Left ventricle myocardium inferior (tissue), 1 donor: ENCODE measurements around the gene CLN6. TPM values are rescaled to one million over a fixed set of nuclear protein-coding genes. Genes with fewer than 3 reads are reported as not detected.
A peak's percentile ranks its signal among the peaks of the same experiment; 100 is the strongest.

Source experiments
- DNase-seq: peaks from one replicate; pipeline ENCODE4 v3.0.0-alpha.2; 2020
- H3K27ac ChIP-seq: fragments of 200-600 bp; replicated peaks from 2 replicates; pipeline ENCODE4 v1.8.0; 2021
- H3K27me3 ChIP-seq: fragments of 200-600 bp; 2 replicates; pipeline ENCODE4 v1.8.0; 2021; ENCODE audit warnings: low read depth
- H3K36me3 ChIP-seq: fragments of 200-600 bp; 2 replicates; pipeline ENCODE4 v1.8.0; 2021
- H3K4me1 ChIP-seq: fragments of 200-600 bp; 2 replicates; pipeline ENCODE4 v1.8.0; 2021
- H3K4me3 ChIP-seq: fragments of 200-600 bp; 2 replicates; pipeline ENCODE4 v1.8.0; 2021; ENCODE audit warnings: mild to moderate bottlenecking, moderate library complexity
- H3K9me3 ChIP-seq: fragments of 200-600 bp; replicated peaks from 2 replicates; pipeline ENCODE4 v1.8.0; 2021
- intact Hi-C: fragments of 100-400 bp; cut with micrococcal nuclease; formaldehyde crosslinking; loops from one replicate; pipeline ENCODE4 v1.11.0; 2022
- total RNA-seq: library from RNA; stranded (reverse); fragmentation: NEBNext Ultra II Directional; extraction: Animal tissue kit (Norgen Biotek cat#: 25700); gene quantifications from one replicate; pipeline ENCODE4 v1.2.1, GENCODE V29; 2021
- TF ChIP-seq, protein P1 (sequence below): fragments of 200-600 bp; IDR thresholded peaks from 2 replicates; pipeline ENCODE4 v1.8.0; 2021; ENCODE audit warnings: antibody characterized with exemption, mild to moderate bottlenecking, borderline replicate concordance
- donor health status: DM: no; HTN: yes; CAD: no; lungs with severe emphysema.

The CLN6 gene
- total RNA-seq, 1 donor from 2014 or later, result 6.6 TPM

GRCh38 chr15:68220489-68220888 is 9.0 kb downstream of the CLN6 start:
- no peak overlapping the region for H3K4me3 ChIP-seq
- no peaks in the 10 kb centered on the region for H3K9me3 ChIP-seq
- no peak for DNase-seq
- intact Hi-C loops, result no loop called here
- H3K36me3 ChIP-seq, result peaks cover 7% of the 10 kb centered on the region
- no peaks in the 10 kb centered on the region for H3K27me3 ChIP-seq
- TF ChIP-seq, protein P1, sequence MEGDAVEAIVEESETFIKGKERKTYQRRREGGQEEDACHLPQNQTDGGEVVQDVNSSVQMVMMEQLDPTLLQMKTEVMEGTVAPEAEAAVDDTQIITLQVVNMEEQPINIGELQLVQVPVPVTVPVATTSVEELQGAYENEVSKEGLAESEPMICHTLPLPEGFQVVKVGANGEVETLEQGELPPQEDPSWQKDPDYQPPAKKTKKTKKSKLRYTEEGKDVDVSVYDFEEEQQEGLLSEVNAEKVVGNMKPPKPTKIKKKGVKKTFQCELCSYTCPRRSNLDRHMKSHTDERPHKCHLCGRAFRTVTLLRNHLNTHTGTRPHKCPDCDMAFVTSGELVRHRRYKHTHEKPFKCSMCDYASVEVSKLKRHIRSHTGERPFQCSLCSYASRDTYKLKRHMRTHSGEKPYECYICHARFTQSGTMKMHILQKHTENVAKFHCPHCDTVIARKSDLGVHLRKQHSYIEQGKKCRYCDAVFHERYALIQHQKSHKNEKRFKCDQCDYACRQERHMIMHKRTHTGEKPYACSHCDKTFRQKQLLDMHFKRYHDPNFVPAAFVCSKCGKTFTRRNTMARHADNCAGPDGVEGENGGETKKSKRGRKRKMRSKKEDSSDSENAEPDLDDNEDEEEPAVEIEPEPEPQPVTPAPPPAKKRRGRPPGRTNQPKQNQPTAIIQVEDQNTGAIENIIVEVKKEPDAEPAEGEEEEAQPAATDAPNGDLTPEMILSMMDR, result no peak
- H3K4me1 ChIP-seq, result no peaks in the 10 kb centered on the region
- H3K27ac ChIP-seq, result no peak overlapping the region

DNA sequence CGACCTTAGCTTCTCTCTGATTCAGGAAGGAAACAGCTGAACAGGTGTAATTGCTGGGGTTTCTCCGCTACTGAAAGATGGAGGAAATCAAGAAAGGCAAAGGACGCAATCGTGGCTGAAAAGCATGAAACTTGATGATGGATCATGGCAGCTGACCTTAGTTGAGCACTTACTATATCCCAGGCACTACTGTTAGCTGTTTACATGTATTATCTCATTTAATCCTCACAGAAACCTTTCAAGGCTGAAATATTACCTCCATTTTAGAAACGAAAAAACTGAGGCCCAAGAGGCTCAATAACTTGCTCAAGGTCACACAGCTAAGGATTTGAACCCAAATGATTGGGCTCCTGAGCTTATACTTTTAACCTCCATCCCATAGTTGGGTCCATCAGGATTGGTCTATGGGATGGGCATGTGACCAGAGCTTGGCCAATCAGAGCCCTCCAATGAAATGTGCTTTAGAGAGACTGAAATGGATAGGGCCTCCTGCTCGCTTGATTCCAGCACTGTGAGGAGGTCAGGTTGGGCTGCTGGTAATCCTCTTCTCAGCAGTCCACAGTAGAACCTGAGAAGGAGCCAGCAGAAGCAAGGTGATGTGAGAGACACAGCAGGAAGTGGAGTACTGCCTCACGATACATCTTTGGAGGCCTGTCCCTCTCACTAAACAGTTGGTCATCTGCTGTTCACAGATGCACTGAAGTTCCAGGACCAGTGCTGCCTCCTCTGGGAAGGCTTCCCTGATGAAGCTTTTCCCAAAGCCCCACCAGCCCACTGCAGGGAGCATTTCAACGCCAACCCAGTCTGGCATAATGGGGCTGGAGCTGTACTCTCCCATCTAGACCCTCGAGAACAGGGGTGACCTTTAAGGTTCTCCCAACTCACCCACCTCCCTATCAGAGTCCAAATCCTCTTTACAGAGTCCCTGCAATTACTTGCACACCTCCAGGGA is 10.4 kb downstream of the CLN6 start:
- no peak for DNase-seq
- TF ChIP-seq, protein P1, result no peak

GRCh38 chr15:68218331-68218730 is 11.2 kb downstream of the CLN6 start:
- DNase-seq, result no peak
- Histone ChIP-seq H3K36me3 (peaks cover 7% of the 10 kb centered on the region), H3K4me1 (no peaks in the 10 kb centered on the region), H3K27me3 (no peaks in the 10 kb centered on the region), H3K9me3 (no peaks in the 10 kb centered on the region), H3K27ac (no peak overlapping the region), H3K4me3 (no peak overlapping the region)
- TF ChIP-seq, protein P1, result no peak
- intact Hi-C loops, result no loop called here

More for the DNA sequence above, 10.4 kb downstream of the CLN6 start:
- Histone ChIP-seq H3K27ac (no peak overlapping the region), H3K4me1 (no peaks in the 10 kb centered on the region), H3K4me3 (no peak overlapping the region), H3K36me3 (peaks cover 7% of the 10 kb centered on the region), H3K9me3 (no peaks in the 10 kb centered on the region), H3K27me3 (no peaks in the 10 kb centered on the region)
- intact Hi-C loops, result no loop called here

DNA sequence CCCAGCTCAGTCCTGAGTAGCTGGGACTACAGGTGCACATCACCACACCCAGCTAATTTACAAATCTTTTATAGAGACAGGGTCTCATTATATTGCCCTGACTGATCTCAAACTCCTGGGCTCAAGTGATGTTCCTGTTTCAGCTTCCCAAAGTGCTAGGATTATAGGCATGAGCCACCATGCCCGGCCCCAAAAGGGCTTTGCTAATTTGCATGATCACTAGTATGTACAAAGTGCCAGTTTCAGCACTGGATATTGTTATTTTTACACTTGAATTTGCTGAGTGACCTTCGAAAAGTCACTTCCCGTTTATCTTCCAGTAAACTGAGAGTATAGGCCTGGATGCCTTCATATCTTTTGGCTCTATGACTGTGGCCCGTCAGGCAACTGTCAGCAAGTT is 12.2 kb downstream of the CLN6 start:
- H3K9me3 ChIP-seq, result no peaks in the 10 kb centered on the region
- no peaks in the 10 kb centered on the region for H3K27me3 ChIP-seq
- no peaks in the 10 kb centered on the region for H3K4me1 ChIP-seq
- H3K27ac ChIP-seq, result no peak overlapping the region
- intact Hi-C loops, result no loop called here
- TF ChIP-seq, protein P1, result no peak
- H3K4me3 ChIP-seq, result no peak overlapping the region
- peak; percentile 3 for DNase-seq
- H3K36me3 ChIP-seq, result peaks cover 7% of the 10 kb centered on the region

DNA sequence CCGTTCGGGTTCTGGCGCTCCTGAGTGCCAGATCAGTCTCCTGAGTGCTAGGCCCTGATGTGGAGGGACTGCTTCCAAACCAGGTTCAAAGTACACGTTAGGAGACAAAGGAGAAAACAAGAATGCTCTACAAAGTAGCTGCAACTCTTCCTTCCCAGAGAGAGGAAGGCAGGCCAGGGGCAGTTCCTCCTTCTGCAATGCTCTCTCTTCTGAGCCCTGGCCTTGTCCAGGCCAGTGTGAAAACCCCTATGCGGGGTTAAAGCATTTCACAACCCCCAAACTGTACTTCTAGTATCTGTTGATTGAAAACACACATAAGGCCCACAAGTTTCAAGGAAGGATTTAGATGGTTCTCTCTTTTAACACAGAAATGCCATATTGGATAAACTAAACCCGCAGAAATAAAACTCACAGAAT is 14.7 kb downstream of the CLN6 start:
- no peak overlapping the region for H3K4me3 ChIP-seq
- no peaks in the 10 kb centered on the region for H3K9me3 ChIP-seq
- DNase-seq, result peak; percentile 5
- TF ChIP-seq, protein P1, result no peak
- H3K4me1 ChIP-seq, result peaks cover 7% of the 10 kb centered on the region
- H3K27ac ChIP-seq, result no peak overlapping the region
- H3K27me3 ChIP-seq, result no peaks in the 10 kb centered on the region
- intact Hi-C loops, result no loop called here
- H3K36me3 ChIP-seq, result peaks cover 7% of the 10 kb centered on the region
